Measurements from ENCODE around the gene MIEF1.

Gene MIEF1

GRCh38 chr22:39545386-39546365 is 43.6 kb downstream of the MIEF1 start:
- DNase-seq (ENCODE audit: extremely low read depth, low read depth): no peak
- H3K4me3 ChIP-seq (replicated peaks; ENCODE audit: low read depth, low read length): no peak overlapping the region
- no peak for TF ChIP-seq CTCF (IDR thresholded peaks at IDR 0.05; ENCODE audit: low read depth, low read length, missing control alignments)

GRCh38 chr22:39546889-39547586 is 44.9 kb downstream of the MIEF1 start:
- no peak overlapping the region for H3K4me3 ChIP-seq (replicated peaks; ENCODE audit: low read depth, low read length)
- TF ChIP-seq CTCF (IDR thresholded peaks at IDR 0.05; ENCODE audit: low read depth, low read length, missing control alignments): no peak
- DNase-seq (ENCODE audit: extremely low read depth, low read depth): no peak

GRCh38 chr22:39547587-39547947 is 45.5 kb downstream of the MIEF1 start:
- no peak for TF ChIP-seq CTCF (IDR thresholded peaks at IDR 0.05; ENCODE audit: low read depth, low read length, missing control alignments)
- DNase-seq (ENCODE audit: extremely low read depth, low read depth): no peak

GRCh38 chr22:39553429-39553828 is 51.3 kb downstream of the MIEF1 start:
- TF ChIP-seq CTCF (IDR thresholded peaks at IDR 0.05; ENCODE audit: low read depth, low read length, missing control alignments): no peak
- DNase-seq (ENCODE audit: extremely low read depth, low read depth): no peak
- H3K4me3 ChIP-seq (replicated peaks; ENCODE audit: low read depth, low read length): no peak overlapping the region

More at GRCh38 chr22:39547587-39547947, 45.5 kb downstream of the MIEF1 start:
- no peak overlapping the region for H3K4me3 ChIP-seq (replicated peaks; ENCODE audit: low read depth, low read length)

GRCh38 chr22:39554151-39554550 is 52.1 kb downstream of the MIEF1 start:
- no peak for TF ChIP-seq CTCF (IDR thresholded peaks at IDR 0.05; ENCODE audit: low read depth, low read length, missing control alignments)

GRCh38 chr22:39556970-39557841 is 55.1 kb downstream of the MIEF1 start:
- no peak for DNase-seq (ENCODE audit: extremely low read depth, low read depth)
- no peak for TF ChIP-seq CTCF (IDR thresholded peaks at IDR 0.05; ENCODE audit: low read depth, low read length, missing control alignments)
- H3K4me3 ChIP-seq (replicated peaks; ENCODE audit: low read depth, low read length): no peak overlapping the region

More at GRCh38 chr22:39554151-39554550, 52.1 kb downstream of the MIEF1 start:
- H3K4me3 ChIP-seq (replicated peaks; ENCODE audit: low read depth, low read length): no peak overlapping the region
- no peak for DNase-seq (ENCODE audit: extremely low read depth, low read depth)
